ENCODE data around the gene NDC80.
A peak's percentile ranks its signal among the peaks of the same experiment; 100 is the strongest.
"Not testable (repeated sequence)": the region's sequence is repeated elsewhere in the genome, so short reads cannot be mapped to it uniquely, and the experiment has no call there.

The NDC80 gene

GRCh38 chr18:2540575-2540974 lies 30.8 kb upstream of the NDC80 start:
- no peak for TF ChIP-seq CTCF (conservative IDR thresholded peaks at IDR 0.05; ENCODE audit: low read depth, low read length)
- no peak for DNase-seq (ENCODE audit: low read depth)
- H3K4me3 ChIP-seq (ENCODE audit: low read length), result no peak overlapping the region

GRCh38 chr18:2541925-2542563 lies 29.3 kb upstream of the NDC80 start:
- DNase-seq (ENCODE audit: low read depth); H3K4me3 ChIP-seq (ENCODE audit: low read length): not testable (repeated sequence)
- peak; percentile 58 for TF ChIP-seq CTCF (conservative IDR thresholded peaks at IDR 0.05; ENCODE audit: low read depth, low read length)

- no peak for TF ChIP-seq CTCF (conservative IDR thresholded peaks at IDR 0.05; ENCODE audit: low read depth, low read length)
- no peak for DNase-seq (ENCODE audit: low read depth)
Measured at GRCh38 chr18:2545155-2545554, 26.2 kb upstream of the NDC80 start.

GRCh38 chr18:2547477-2548087 lies 23.8 kb upstream of the NDC80 start:
- TF ChIP-seq CTCF (conservative IDR thresholded peaks at IDR 0.05; ENCODE audit: low read depth, low read length), result peak; percentile 35
- no peak for DNase-seq (ENCODE audit: low read depth)
- no peak overlapping the region for H3K4me3 ChIP-seq (ENCODE audit: low read length)

More at GRCh38 chr18:2545155-2545554, 26.2 kb upstream of the NDC80 start:
- no peak overlapping the region for H3K4me3 ChIP-seq (ENCODE audit: low read length)

- no peak overlapping the region for H3K4me3 ChIP-seq (ENCODE audit: low read length)
- TF ChIP-seq CTCF (conservative IDR thresholded peaks at IDR 0.05; ENCODE audit: low read depth, low read length), result no peak
- no peak for DNase-seq (ENCODE audit: low read depth)
Measured at GRCh38 chr18:2549462-2549861, 21.9 kb upstream of the NDC80 start.

- no peak for DNase-seq (ENCODE audit: low read depth)
- no peak overlapping the region for H3K4me3 ChIP-seq (ENCODE audit: low read length)
- TF ChIP-seq CTCF (conservative IDR thresholded peaks at IDR 0.05; ENCODE audit: low read depth, low read length), result no peak
Measured at GRCh38 chr18:2551425-2551824, 19.9 kb upstream of the NDC80 start.

GRCh38 chr18:2554696-2555095 lies 16.7 kb upstream of the NDC80 start:
- no peak for DNase-seq (ENCODE audit: low read depth)
- no peak for TF ChIP-seq CTCF (conservative IDR thresholded peaks at IDR 0.05; ENCODE audit: low read depth, low read length)
- no peak overlapping the region for H3K4me3 ChIP-seq (ENCODE audit: low read length)

Measured in retinal pigment epithelial cell (primary cell).